Measurements from ENCODE around the gene ZFAND3.
"Not testable (repeated sequence)": the region's sequence is repeated elsewhere in the genome, so short reads cannot be mapped to it uniquely, and the experiment has no call there.

The ZFAND3 gene

GRCh38 chr6:37866590-37867507 is 47.3 kb downstream of the ZFAND3 start:
- DNase-seq = no peak

GRCh38 chr6:37867756-37868446 is 48.4 kb downstream of the ZFAND3 start:
- DNase-seq = no peak

GRCh38 chr6:37868447-37868825 is 48.9 kb downstream of the ZFAND3 start:
- DNase-seq = no peak

- no peak for DNase-seq
Measured at GRCh38 chr6:37871616-37872372, 52.3 kb downstream of the ZFAND3 start.

- no peak for DNase-seq
Measured at GRCh38 chr6:37872373-37872745, 52.8 kb downstream of the ZFAND3 start.

- DNase-seq = no peak
Measured at GRCh38 chr6:37874726-37875125, 55.2 kb downstream of the ZFAND3 start.

DNA sequence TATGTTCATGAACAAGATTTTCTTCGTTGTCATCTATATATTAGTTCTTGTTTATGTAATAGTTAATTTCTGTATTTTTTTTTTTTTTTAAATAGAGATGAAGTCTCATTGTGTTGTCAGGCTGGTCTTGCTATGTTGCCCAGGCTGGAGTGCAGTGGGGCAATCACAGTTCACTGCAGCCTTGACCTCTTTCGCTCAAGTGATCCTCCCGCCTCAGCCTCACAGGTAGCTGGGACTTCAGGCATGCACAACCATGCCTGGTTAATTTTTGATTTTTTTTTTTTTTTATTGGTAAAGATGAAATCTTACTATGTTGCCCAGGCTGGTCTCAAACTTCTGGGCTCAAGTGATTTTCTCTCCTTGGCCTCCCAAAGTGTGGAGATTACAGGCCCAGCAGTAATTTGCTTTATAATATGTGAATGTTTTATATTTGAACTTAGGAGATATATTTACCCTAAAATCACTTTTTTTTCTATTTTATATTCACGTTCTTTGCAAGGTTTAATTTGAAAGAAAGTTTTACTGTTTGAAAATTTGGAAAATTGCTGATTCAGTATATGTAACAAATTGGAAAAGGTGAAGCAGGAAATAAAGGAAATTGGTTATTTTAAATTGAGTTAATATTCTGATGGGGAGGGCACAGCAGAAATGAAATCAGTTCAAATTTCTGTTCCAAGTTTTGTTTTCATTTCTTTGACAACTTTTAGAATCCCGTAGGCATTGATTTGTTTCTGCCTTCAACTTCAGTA is 56.2 kb downstream of the ZFAND3 start:
- DNase-seq = no peak

- no peak for DNase-seq
Measured at GRCh38 chr6:37876843-37877242, 57.3 kb downstream of the ZFAND3 start.

DNA sequence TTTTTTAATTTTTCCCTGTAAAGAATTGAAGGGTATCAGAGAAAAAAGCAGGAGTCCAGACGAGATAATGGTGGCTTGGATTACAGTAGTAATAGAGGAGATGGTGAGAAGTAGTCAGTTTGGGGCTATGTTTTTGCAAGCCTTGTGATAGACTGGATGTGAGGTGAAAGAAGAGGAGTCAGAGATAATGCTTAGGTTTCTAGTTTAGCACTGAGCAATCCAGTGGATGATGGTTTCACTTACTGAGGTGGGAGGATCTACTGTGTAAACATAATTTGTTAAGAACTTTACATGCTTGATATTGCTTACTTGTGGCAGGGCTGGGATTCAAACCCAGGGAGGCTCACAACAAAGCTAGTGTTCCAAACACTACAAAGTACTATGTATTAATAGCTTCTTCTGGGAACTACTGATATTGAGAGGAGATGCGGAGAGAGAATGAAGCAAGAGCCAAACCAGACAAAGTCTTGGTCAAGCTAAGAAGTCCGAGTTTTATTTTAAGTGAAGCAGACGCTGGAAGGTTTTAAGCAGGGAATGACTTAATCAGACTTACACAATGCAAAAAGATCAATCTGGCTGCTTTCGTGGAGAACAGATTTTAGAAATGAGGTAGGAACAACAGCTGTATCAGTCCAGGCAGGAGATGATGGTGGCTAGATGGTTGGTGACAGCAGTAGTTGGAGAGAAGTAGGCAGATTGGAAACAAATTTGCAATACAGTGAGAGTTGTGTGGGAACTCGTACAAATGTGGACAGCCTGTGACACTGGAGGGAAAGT is 58.0 kb downstream of the ZFAND3 start:
- DNase-seq = no peak

DNA sequence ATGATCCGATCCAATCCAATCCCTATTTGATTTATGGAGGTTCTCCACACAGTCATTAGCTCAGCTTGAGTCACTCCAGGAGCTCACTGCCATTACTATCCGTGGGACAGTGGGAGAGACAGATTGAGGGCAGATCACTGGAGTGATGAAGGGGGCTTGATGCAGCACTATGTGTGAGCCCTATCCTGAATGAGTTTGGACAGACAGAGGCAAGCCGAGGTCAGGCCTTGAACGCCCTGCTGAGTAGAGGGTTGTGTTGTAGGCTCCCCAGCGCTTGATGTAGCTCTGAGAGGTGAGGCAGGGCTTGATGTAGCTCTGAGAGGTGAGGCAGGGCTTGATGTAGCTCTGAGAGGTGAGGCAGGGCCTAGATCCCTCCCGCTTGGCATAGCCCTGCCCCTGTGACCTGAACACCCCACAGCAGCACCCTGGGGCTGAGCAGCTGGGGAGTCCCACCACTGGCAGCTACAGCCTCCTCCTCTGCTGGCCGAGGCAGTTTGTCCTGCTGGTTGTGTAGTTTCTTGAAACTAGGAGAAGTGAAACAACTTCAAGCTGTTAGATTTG is 58.7 kb downstream of the ZFAND3 start:
- DNase-seq = no peak

GRCh38 chr6:37880602-37881001 is 61.1 kb downstream of the ZFAND3 start:
- DNase-seq = not testable (repeated sequence)

DNA sequence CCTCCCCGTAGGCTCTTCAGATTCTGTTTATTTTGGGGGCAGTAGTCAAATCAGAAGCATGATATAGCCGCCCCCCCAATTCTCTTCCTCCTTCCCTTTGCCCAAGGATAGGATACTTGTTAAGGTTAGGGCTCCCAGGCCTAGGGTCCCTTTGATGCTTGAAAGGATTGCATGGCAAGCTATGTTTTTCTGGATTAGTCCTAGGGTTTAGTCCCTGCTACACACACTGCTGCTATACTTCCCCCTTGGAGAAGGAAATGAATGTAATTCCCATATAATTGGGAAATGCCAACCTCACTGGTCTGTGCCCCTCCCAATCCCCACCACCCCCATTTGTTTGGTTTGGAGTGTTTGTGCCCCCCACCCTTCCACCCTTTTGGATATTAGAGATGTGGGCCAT is 62.8 kb downstream of the ZFAND3 start:
- no peak for DNase-seq

- DNase-seq = no peak
Measured at GRCh38 chr6:37882724-37883413, 63.3 kb downstream of the ZFAND3 start.

DNA sequence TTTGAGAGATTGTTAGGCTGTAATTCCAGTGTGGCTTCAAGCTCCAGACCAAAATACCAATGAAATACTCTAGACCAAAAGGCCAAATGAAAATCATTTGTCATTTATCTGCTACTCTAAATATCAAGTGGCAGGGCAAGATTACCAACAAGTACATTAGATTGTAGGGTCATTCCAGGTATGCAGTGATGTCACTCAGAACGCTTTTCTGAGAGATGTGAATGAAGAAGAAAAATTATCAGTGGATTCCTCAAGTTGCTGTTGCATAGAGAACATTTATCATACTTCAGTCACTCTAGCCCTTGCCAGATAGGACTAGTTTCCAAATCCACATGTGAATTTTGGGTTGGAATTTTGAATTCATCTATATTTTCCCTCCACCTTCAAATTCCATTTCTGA is 65.0 kb downstream of the ZFAND3 start:
- no peak for DNase-seq

DNA sequence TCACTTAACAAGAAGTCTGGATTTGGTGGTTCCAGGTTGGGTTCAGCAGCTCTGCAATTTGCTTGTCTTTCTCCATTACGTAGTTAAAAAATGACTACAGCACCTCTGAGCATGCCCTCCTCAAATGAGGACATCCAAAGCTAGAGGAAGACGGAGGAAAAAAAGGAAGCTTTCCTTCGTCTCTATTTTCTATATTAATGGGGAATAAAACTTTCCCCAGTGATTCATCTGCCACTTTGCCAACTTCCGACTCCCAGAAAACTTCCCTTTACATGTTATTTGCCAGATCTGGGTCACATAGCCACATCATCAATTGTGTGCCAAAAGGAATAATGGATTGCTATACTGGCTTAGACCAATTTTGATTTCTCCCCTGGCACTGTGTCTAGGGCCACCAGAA is 69.5 kb downstream of the ZFAND3 start:
- DNase-seq = no peak

DNA sequence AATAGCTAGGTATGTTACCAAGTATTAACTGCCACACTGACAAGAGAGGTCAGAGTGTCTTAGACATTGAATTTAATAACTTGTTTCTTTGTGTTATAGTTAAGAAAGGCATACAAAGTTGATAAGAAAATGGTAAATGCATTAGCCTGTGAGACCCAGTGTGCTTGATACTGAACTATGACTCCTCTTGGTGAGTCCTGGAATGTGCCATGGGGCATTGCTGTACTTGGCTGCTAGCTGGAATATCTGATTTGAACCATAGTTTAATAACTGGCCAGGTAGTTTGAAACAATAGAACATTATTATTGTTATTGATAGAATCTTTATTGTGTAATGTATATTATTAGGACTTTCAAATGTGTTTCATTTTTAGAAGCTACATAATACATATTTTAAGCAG is 70.0 kb downstream of the ZFAND3 start:
- no peak for DNase-seq

- no peak for DNase-seq
Measured at GRCh38 chr6:37891072-37891471, 71.5 kb downstream of the ZFAND3 start.

DNA sequence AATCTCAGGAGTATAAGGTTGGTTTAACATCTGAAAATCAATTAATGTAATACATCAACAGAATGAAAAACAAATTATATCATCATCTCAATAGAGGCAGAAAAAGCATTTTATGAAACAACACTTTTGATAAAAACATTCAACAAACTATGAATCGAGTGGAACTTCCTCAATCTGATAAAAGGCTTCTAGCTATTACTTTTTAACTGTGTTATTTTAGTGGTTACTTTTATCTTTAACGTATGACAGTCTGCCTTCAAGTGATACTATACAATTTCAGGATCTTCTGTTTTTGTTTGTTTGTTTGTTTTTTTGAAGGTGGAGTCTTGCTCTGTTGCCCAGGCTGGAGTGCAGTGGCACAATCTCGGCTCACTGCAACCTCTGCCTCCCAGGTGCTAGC is 73.7 kb downstream of the ZFAND3 start:
- no peak for DNase-seq

- DNase-seq = not testable (repeated sequence)
Measured at GRCh38 chr6:37893734-37894133, 74.2 kb downstream of the ZFAND3 start.

DNA sequence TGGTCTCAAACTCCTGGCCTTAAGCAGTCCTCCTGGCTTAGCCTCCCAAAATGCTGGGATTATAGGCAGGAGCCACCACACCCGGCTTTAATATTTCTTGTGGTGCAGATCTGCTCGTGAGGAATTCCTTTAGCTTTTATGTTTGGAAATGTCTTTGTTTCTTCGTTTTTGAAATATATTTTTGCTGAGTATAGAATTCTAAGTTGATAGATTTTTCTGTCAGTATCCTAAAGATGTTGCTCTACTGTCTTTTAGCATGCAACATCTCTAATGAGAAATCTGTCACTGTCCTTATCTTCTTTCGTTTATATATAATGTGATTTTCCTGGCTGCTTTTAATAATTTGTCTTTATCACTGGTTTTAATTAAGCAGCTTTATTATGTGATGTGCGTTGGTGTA is 75.1 kb downstream of the ZFAND3 start:
- no peak for DNase-seq

GRCh38 chr6:37897321-37897720 is 77.8 kb downstream of the ZFAND3 start:
- no peak for DNase-seq

Data from activated CD4-positive, alpha-beta T cell treated with anti-CD3 and anti-CD28 coated beads for 1 hour (primary cell).